ENCODE measurements around the gene GPX4. TPM values are rescaled to one million over a fixed set of nuclear protein-coding genes. Genes with fewer than 3 reads are reported as not detected.
A peak's percentile ranks its signal among the peaks of the same experiment; 100 is the strongest.

The GPX4 gene
- total RNA-seq, 6 experiments from 2014 or later, result 204 to 389 (median 212) TPM

DNA sequence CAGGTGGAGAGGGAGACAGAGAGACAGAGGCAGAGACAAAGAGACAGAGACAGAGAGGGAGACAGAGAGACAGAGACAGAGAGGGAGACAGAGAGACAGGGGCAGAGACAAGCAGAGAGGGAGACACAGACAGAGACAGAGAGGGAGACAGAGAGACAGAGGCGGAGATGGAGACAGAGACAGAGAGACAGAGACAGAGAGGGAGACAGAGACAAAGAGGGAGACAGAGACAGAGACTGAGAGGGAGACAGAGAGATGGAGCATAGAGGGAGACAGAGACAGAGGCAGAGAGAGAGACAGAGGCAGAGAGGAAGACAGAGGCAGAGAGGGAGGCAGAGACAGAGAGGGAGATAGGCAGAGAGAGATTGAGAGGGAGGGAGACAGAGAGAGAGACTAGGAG lies 40.9 kb downstream of the GPX4 start:
- DNase-seq (no peak), ATAC-seq (no peak)
- TF ChIP-seq, protein P1, sequence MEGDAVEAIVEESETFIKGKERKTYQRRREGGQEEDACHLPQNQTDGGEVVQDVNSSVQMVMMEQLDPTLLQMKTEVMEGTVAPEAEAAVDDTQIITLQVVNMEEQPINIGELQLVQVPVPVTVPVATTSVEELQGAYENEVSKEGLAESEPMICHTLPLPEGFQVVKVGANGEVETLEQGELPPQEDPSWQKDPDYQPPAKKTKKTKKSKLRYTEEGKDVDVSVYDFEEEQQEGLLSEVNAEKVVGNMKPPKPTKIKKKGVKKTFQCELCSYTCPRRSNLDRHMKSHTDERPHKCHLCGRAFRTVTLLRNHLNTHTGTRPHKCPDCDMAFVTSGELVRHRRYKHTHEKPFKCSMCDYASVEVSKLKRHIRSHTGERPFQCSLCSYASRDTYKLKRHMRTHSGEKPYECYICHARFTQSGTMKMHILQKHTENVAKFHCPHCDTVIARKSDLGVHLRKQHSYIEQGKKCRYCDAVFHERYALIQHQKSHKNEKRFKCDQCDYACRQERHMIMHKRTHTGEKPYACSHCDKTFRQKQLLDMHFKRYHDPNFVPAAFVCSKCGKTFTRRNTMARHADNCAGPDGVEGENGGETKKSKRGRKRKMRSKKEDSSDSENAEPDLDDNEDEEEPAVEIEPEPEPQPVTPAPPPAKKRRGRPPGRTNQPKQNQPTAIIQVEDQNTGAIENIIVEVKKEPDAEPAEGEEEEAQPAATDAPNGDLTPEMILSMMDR (IDR thresholded peaks at IDR 0.05), result no peak
- no peak for TF ChIP-seq POLR2A (IDR thresholded peaks at IDR 0.05)
- no peaks in the 10 kb centered on the region for H3K4me1 ChIP-seq
- H3K27ac ChIP-seq, result no peak overlapping the region
- H3K4me3 ChIP-seq, result no peak overlapping the region
- peaks cover 0 to 7% (median 5%) of the 10 kb centered on the region in 4 donors for H3K36me3 ChIP-seq
- H3K27me3 ChIP-seq, result no peaks in the 10 kb centered on the region
- intact Hi-C loops (cut with DNase I), result no loop called here
- WGBS (ENCODE audit: insufficient coverage, low coverage, low lambda C conversion rate, missing lambda C conversion rate), result 60% methylated on average over 1 of the region's 1 CpG
- H3K9me3 ChIP-seq, result no peaks in the 10 kb centered on the region

DNA sequence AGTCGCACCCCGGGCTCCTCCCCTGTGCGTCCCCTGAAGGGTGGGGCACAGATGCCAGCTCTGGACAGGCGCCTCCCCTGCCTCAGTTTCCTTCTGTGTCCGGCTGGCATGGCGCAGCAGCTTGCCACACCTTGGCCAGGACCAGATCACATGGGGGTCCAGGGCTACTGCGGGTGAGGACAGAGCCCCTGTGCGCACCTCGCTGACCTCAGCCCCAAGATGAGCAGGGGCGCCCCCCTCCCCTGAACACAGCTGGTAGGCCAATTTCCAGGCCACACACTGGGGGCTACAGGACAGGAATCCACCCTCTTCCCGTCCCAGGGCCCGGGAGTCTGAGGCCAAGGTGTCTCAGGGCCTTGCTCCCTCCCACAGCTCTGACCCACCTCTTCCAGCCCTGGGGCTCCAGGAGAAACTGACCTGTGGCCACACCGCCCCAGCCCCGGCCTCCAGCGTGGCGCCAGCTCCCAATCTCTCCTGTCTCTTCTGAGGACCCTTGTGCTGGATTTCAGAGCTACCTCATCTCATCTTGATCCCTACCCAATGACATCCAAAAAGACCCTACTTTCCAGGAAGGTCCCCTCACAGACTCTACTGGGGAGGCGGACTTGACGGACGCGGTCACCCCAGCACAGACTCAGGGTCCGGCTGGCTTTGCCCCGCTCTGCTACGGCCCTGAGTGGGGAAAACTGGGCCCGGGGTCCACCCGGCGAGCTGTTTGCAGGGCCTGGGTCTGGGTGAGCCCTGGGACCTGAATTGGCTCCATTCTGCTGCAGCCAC lies 42.0 kb downstream of the GPX4 start:
- no peaks in the 10 kb centered on the region for H3K9me3 ChIP-seq
- no peaks in the 10 kb centered on the region for H3K4me1 ChIP-seq
- no peak for DNase-seq
- no peak overlapping the region for H3K27ac ChIP-seq
- 100% methylated on average over 2 of the region's 26 CpGs for WGBS (ENCODE audit: insufficient coverage, low coverage, low lambda C conversion rate, missing lambda C conversion rate)
- no peak for TF ChIP-seq POLR2A (IDR thresholded peaks at IDR 0.05)
- TF ChIP-seq, protein P1 (IDR thresholded peaks at IDR 0.05), result no peak
- no peak overlapping the region for H3K4me3 ChIP-seq
- peaks cover 0 to 7% (median 5%) of the 10 kb centered on the region in 4 donors for H3K36me3 ChIP-seq
- no peak for ATAC-seq
- intact Hi-C loops (cut with DNase I), result no loop called here
- H3K27me3 ChIP-seq, result no peaks in the 10 kb centered on the region

DNA sequence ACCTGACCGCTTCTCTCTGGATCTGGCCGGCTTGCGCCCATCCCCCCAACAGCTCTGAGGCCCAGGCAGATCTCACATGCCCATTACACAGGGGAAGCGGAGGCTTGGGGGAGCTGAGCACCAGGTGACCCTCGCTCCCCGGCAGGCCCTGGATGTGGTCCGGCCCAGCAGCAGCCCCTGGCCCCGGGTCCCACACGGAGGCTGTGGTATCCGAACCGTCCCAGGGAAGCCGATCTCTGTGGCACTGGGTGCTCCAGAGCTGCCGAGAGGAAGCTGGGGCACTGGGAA lies 42.6 kb downstream of the GPX4 start:
- intact Hi-C loops (cut with DNase I), result no loop called here
- DNase-seq, result no peak
- Histone ChIP-seq H3K4me3 (no peak overlapping the region), H3K27ac (no peak overlapping the region), H3K27me3 (no peaks in the 10 kb centered on the region), H3K36me3 (peaks cover 0 to 7% (median 5%) of the 10 kb centered on the region in 4 donors), H3K4me1 (no peaks in the 10 kb centered on the region), H3K9me3 (no peaks in the 10 kb centered on the region)
- no peak for TF ChIP-seq POLR2A (IDR thresholded peaks at IDR 0.05)
- TF ChIP-seq, protein P1 (IDR thresholded peaks at IDR 0.05), result no peak
- WGBS (ENCODE audit: insufficient coverage, low coverage, low lambda C conversion rate, missing lambda C conversion rate), result 96% methylated on average over 4 of the region's 13 CpGs
- no peak for ATAC-seq

DNA sequence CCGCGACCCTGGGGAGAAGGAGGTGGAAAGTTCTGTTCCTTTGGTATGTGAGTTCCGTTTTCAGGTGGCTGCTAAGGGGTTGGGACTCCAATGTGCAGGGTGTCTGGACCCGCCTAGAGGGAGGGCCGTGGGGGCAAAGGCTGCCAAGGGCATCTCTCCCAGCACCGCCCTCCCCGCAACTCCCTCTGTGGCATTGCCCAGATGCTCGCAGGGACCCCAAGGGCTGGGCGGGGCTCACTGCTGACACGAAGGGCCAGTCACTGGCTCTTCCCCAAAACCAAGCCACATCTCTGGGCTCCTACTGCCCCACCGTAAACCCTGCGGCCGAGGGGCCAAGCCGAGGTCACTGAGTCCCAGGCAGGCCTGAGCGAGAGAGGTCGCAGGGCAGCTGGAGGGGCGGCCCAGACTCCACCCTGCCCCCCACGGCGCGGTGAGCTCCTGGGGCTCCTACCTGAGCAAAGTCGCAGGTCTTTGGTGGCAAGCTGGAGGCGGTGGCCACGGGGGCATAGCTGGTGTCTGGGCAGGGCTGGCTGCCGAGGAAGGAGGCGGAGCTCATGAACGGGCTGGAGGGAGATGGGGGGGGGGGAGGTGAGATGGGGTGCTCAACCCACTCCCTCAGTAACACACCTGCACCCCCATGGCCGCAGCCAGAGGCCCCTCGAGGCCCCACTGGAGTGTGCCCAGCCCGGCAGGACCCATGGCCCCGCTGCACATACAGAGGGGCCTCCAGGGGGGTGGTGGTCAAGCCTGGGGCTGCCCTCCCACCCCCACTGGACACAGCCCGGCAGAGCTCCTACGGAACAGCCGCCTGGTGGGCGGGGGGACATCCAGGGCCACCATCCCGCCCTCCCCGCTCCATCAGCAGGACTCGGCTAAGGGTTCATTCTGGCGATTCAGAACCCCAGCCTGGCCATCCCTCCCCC lies 43.3 kb downstream of the GPX4 start:
- TF ChIP-seq, protein P1 (IDR thresholded peaks at IDR 0.05), result no peak
- no peak for TF ChIP-seq POLR2A (IDR thresholded peaks at IDR 0.05)
- peaks cover 0 to 14% (median 10%) of the 10 kb centered on the region in 4 donors for H3K36me3 ChIP-seq
- no peaks in the 10 kb centered on the region for H3K9me3 ChIP-seq
- H3K27ac ChIP-seq, result no peak overlapping the region
- no peak for ATAC-seq
- DNase-seq, result peak in 1 of 3 donors; percentile 48
- 33% methylated on average over 1 of the region's 38 CpGs for WGBS (ENCODE audit: insufficient coverage, low coverage, low lambda C conversion rate, missing lambda C conversion rate)
- H3K4me3 ChIP-seq, result no peak overlapping the region
- no peaks in the 10 kb centered on the region for H3K4me1 ChIP-seq
- H3K27me3 ChIP-seq, result no peaks in the 10 kb centered on the region
- intact Hi-C loops (cut with DNase I), result no loop called here
